SK-N-SH treated with all-trans-retinoic acid at 6 μM for 48 hours (cell line): ENCODE results near the gene DRP2.

Source experiments
- ARNTL ChIP-seq: fragments of 450-650 bp; formaldehyde crosslinking; IDR thresholded peaks from 2 replicates; pipeline ENCODE4 v1.5.0; 2020; ENCODE audit warnings: low read depth, mild to moderate bottlenecking, moderate library complexity, borderline replicate concordance
- CSDC2 ChIP-seq: fragments of 250-450 bp; sonication (Bioruptor Pico); IDR thresholded peaks from 2 replicates; pipeline ENCODE4 v1.5.0; 2020; ENCODE audit warnings: mild to moderate bottlenecking, moderate library complexity
- ESRRG ChIP-seq: fragments of 250-450 bp; sonication (Bioruptor Pico); IDR thresholded peaks from 2 replicates; pipeline ENCODE4 v1.6.1; 2021; ENCODE audit warnings: mild to moderate bottlenecking
- GLIS3 ChIP-seq: fragments of 250-450 bp; sonication (Bioruptor Pico); IDR thresholded peaks from 2 replicates; pipeline ENCODE4 v1.5.0; 2020; ENCODE audit warnings: mild to moderate bottlenecking, moderate library complexity
- ISL1 ChIP-seq: fragments of 250-450 bp; sonication (Bioruptor Pico); IDR thresholded peaks from 2 replicates; pipeline ENCODE4 v2.1.2; 2022; ENCODE audit warnings: mild to moderate bottlenecking, moderate library complexity
- PATZ1 ChIP-seq: fragments of 250-450 bp; sonication (Bioruptor Pico); IDR thresholded peaks from 2 replicates; pipeline ENCODE4 v1.8.0; 2020; ENCODE audit warnings: mild to moderate bottlenecking, moderate library complexity, borderline replicate concordance
- POU6F1 ChIP-seq: fragments of 250-450 bp; sonication (Bioruptor Pico); IDR thresholded peaks from 2 replicates; pipeline ENCODE4 v1.8.0; 2021; ENCODE audit warnings: low read depth, mild to moderate bottlenecking, moderate library complexity, borderline replicate concordance
- PPARA ChIP-seq: fragments of 250-450 bp; sonication (Bioruptor Pico); IDR thresholded peaks from 2 replicates; pipeline ENCODE4 v1.5.0; 2020; ENCODE audit warnings: mild to moderate bottlenecking, borderline replicate concordance
- RARB ChIP-seq: fragments of 250-450 bp; sonication (Bioruptor Pico); IDR thresholded peaks from 2 replicates; pipeline ENCODE4 v1.8.0; 2021; ENCODE audit warnings: mild to moderate bottlenecking, moderate library complexity
- TCF4 ChIP-seq: fragments of 250-450 bp; sonication (Bioruptor Pico); IDR thresholded peaks from 2 replicates; pipeline ENCODE4 v1.8.0; 2021; ENCODE audit warnings: mild to moderate bottlenecking, moderate library complexity, borderline replicate concordance
- ZC3H10 ChIP-seq: fragments of 250-450 bp; sonication (Bioruptor Pico); IDR thresholded peaks from 2 replicates; pipeline ENCODE4 v1.5.1; 2021; ENCODE audit warnings: mild to moderate bottlenecking, moderate library complexity
- ZFP3 ChIP-seq: fragments of 250-450 bp; sonication (Bioruptor Pico); IDR thresholded peaks from 2 replicates; pipeline ENCODE4 v1.5.0; 2020; ENCODE audit warnings: mild to moderate bottlenecking, moderate library complexity

- TF ChIP-seq ARNTL (CRISPR knock-in tag) (no peak), PPARA (CRISPR knock-in tag) (no peak), ZC3H10 (CRISPR knock-in tag) (no peak), TCF4 (CRISPR knock-in tag) (no peak), POU6F1 (CRISPR knock-in tag) (no peak), PATZ1 (CRISPR knock-in tag) (no peak), ESRRG (no peak), GLIS3 (CRISPR knock-in tag) (no peak), RARB (CRISPR knock-in tag) (no peak), ZFP3 (CRISPR knock-in tag) (no peak), ISL1 (no peak), CSDC2 (CRISPR knock-in tag) (no peak)
Observed at GRCh38 chrX:101258259-101258581, 38.6 kb downstream of the DRP2 start.
